ENCODE data around the gene PROK1.

DNA sequence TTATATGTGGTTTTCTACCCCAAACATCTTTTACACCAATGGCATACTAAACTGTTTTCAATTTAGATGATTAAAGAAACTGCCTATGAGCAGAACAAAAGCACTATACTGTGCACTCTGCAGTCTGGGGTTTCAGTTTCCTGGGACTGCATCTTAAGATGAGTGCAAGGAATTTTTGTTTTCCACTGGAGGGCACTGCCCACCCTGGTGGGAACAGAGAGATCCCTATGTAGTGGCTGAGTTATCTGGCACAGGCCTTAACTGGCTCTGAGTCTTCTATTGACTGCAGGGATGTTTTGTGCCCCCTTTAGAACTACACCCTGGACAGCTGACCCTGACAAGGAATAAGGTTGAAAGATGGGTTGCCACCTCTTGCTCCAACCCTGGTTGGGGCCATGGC lies 12.0 kb downstream of the PROK1 start:
- TF ChIP-seq, protein P1, sequence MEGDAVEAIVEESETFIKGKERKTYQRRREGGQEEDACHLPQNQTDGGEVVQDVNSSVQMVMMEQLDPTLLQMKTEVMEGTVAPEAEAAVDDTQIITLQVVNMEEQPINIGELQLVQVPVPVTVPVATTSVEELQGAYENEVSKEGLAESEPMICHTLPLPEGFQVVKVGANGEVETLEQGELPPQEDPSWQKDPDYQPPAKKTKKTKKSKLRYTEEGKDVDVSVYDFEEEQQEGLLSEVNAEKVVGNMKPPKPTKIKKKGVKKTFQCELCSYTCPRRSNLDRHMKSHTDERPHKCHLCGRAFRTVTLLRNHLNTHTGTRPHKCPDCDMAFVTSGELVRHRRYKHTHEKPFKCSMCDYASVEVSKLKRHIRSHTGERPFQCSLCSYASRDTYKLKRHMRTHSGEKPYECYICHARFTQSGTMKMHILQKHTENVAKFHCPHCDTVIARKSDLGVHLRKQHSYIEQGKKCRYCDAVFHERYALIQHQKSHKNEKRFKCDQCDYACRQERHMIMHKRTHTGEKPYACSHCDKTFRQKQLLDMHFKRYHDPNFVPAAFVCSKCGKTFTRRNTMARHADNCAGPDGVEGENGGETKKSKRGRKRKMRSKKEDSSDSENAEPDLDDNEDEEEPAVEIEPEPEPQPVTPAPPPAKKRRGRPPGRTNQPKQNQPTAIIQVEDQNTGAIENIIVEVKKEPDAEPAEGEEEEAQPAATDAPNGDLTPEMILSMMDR (conservative IDR thresholded peaks at IDR 0.05; ENCODE audit: low read depth in 2 of 2): peak in 1 of 2 experiments; percentile 24; a peak in 2 of 4 replicates
- TF ChIP-seq EZH2 (IDR thresholded peaks at IDR 0.05; ENCODE audit: low read depth, unreplicated experiment) (no peak), POLR2AphosphoS5 (IDR thresholded peaks at IDR 0.05; ENCODE audit: low read depth) (no peak), EZH2phosphoT487 (IDR thresholded peaks at IDR 0.05; ENCODE audit: unreplicated experiment) (no peak), CREB1 (CRISPR knock-in tag; IDR thresholded peaks at IDR 0.05; ENCODE audit: low read depth) (no peak)
- TF ChIP-seq, protein P2, sequence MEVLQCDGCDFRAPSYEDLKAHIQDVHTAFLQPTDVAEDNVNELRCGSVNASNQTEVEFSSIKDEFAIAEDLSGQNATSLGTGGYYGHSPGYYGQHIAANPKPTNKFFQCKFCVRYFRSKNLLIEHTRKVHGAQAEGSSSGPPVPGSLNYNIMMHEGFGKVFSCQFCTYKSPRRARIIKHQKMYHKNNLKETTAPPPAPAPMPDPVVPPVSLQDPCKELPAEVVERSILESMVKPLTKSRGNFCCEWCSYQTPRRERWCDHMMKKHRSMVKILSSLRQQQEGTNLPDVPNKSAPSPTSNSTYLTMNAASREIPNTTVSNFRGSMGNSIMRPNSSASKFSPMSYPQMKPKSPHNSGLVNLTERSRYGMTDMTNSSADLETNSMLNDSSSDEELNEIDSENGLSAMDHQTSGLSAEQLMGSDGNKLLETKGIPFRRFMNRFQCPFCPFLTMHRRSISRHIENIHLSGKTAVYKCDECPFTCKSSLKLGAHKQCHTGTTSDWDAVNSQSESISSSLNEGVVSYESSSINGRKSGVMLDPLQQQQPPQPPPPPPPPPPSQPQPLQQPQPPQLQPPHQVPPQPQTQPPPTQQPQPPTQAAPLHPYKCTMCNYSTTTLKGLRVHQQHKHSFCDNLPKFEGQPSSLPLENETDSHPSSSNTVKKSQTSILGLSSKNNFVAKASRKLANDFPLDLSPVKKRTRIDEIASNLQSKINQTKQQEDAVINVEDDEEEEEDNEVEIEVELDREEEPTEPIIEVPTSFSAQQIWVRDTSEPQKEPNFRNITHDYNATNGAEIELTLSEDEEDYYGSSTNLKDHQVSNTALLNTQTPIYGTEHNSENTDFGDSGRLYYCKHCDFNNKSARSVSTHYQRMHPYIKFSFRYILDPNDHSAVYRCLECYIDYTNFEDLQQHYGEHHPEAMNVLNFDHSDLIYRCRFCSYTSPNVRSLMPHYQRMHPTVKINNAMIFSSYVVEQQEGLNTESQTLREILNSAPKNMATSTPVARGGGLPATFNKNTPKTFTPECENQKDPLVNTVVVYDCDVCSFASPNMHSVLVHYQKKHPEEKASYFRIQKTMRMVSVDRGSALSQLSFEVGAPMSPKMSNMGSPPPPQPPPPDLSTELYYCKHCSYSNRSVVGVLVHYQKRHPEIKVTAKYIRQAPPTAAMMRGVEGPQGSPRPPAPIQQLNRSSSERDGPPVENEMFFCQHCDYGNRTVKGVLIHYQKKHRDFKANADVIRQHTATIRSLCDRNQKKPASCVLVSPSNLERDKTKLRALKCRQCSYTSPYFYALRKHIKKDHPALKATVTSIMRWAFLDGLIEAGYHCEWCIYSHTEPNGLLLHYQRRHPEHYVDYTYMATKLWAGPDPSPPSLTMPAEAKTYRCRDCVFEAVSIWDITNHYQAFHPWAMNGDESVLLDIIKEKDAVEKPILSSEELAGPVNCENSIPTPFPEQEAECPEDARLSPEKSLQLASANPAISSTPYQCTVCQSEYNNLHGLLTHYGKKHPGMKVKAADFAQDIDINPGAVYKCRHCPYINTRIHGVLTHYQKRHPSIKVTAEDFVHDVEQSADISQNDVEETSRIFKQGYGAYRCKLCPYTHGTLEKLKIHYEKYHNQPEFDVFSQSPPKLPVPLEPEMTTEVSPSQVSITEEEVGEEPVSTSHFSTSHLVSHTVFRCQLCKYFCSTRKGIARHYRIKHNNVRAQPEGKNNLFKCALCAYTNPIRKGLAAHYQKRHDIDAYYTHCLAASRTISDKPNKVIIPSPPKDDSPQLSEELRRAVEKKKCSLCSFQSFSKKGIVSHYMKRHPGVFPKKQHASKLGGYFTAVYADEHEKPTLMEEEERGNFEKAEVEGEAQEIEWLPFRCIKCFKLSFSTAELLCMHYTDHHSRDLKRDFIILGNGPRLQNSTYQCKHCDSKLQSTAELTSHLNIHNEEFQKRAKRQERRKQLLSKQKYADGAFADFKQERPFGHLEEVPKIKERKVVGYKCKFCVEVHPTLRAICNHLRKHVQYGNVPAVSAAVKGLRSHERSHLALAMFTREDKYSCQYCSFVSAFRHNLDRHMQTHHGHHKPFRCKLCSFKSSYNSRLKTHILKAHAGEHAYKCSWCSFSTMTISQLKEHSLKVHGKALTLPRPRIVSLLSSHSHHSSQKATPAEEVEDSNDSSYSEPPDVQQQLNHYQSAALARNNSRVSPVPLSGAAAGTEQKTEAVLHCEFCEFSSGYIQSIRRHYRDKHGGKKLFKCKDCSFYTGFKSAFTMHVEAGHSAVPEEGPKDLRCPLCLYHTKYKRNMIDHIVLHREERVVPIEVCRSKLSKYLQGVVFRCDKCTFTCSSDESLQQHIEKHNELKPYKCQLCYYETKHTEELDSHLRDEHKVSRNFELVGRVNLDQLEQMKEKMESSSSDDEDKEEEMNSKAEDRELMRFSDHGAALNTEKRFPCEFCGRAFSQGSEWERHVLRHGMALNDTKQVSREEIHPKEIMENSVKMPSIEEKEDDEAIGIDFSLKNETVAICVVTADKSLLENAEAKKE (CRISPR knock-in tag; IDR thresholded peaks at IDR 0.05): no peak
